GM06990 (cell line): ENCODE measurements around the gene CDH4.

Experiments
- DNase-seq: peaks from one replicate; pipeline ENCODE4 v3.0.0-alpha.2; 2011; ENCODE audit not compliant: insufficient read length; ENCODE audit errors: extremely low read depth
- H3K27me3 ChIP-seq: replicated peaks from 2 replicates; pipeline ENCODE4 v1.6.0; 2011; ENCODE audit warnings: low read length; ENCODE audit not compliant: control insufficient read depth, insufficient read depth
- H3K36me3 ChIP-seq: 2 replicates; pipeline ENCODE4 v1.5.1; 2011; ENCODE audit warnings: low read length; ENCODE audit not compliant: control insufficient read depth, insufficient read depth
- H3K4me3 ChIP-seq: replicated peaks from 2 replicates; pipeline ENCODE4 v1.5.1; 2011; ENCODE audit warnings: low read depth, mild to moderate bottlenecking, control low read depth, low read length
- CTCF ChIP-seq: IDR thresholded peaks from 2 replicates; pipeline ENCODE4 v1.5.1; 2011; ENCODE audit warnings: low read length, control low read depth, mild to moderate bottlenecking, inconsistent platforms; ENCODE audit not compliant: insufficient read depth, poor library complexity, severe bottlenecking

The CDH4 gene

GRCh38 chr20:61724376-61724775 is 472.3 kb downstream of the CDH4 start:
- H3K4me3 ChIP-seq: no peak overlapping the region
- H3K36me3 ChIP-seq: no peaks in the 10 kb centered on the region
- no peak for DNase-seq
- H3K27me3 ChIP-seq: no peaks in the 10 kb centered on the region
- no peak for TF ChIP-seq CTCF

- no peak for DNase-seq
- TF ChIP-seq CTCF: no peak
- no peak overlapping the region for H3K4me3 ChIP-seq
- H3K36me3 ChIP-seq: no peaks in the 10 kb centered on the region
- H3K27me3 ChIP-seq: no peaks in the 10 kb centered on the region
Measured at GRCh38 chr20:61725145-61725544, 473.1 kb downstream of the CDH4 start.

GRCh38 chr20:61725966-61726365 is 473.9 kb downstream of the CDH4 start:
- Histone ChIP-seq H3K27me3 (no peaks in the 10 kb centered on the region), H3K4me3 (no peak overlapping the region), H3K36me3 (no peaks in the 10 kb centered on the region)
- no peak for TF ChIP-seq CTCF
- DNase-seq: no peak

GRCh38 chr20:61726979-61727378 is 474.9 kb downstream of the CDH4 start:
- Histone ChIP-seq H3K27me3 (no peaks in the 10 kb centered on the region), H3K4me3 (no peak overlapping the region), H3K36me3 (no peaks in the 10 kb centered on the region)
- no peak for DNase-seq
- no peak for TF ChIP-seq CTCF

- Histone ChIP-seq H3K27me3 (no peaks in the 10 kb centered on the region), H3K4me3 (no peak overlapping the region), H3K36me3 (no peaks in the 10 kb centered on the region)
- TF ChIP-seq CTCF: no peak
- no peak for DNase-seq
Measured at GRCh38 chr20:61727761-61728160, 475.7 kb downstream of the CDH4 start.

GRCh38 chr20:61728326-61728725 is 476.3 kb downstream of the CDH4 start:
- Histone ChIP-seq H3K27me3 (no peaks in the 10 kb centered on the region), H3K4me3 (no peak overlapping the region), H3K36me3 (no peaks in the 10 kb centered on the region)
- TF ChIP-seq CTCF: no peak
- no peak for DNase-seq
